Ishikawa (cell line): ENCODE data around the gene LRRC10B.

ENCODE experiments used
- CEBPB ChIP-seq: IDR thresholded peaks from 2 replicates; pipeline ENCODE4 v1.6.1; 2012
- CREB1 ChIP-seq: IDR thresholded peaks from 2 replicates; pipeline ENCODE4 v1.6.1; 2012; ENCODE audit warnings: low read depth
- EGR1 ChIP-seq: IDR thresholded peaks from 2 replicates; pipeline ENCODE4 v1.6.1; 2012
- EP300 ChIP-seq: IDR thresholded peaks from 2 replicates; pipeline ENCODE4 v1.6.1; 2012; ENCODE audit warnings: borderline replicate concordance
- FOXM1 ChIP-seq: IDR thresholded peaks from 2 replicates; pipeline ENCODE4 v1.6.1; 2012; ENCODE audit warnings: low read depth, borderline replicate concordance
- NFIC ChIP-seq: IDR thresholded peaks from 2 replicates; pipeline ENCODE4 v1.6.1; 2012
- RAD21 ChIP-seq: IDR thresholded peaks from 2 replicates; pipeline ENCODE4 v1.6.1; 2012; ENCODE audit warnings: low read depth
- TAF1 ChIP-seq: IDR thresholded peaks from 2 replicates; pipeline ENCODE4 v1.6.1; 2012; ENCODE audit warnings: low read depth, mild to moderate bottlenecking
- TCF12 ChIP-seq: IDR thresholded peaks from 2 replicates; pipeline ENCODE4 v1.6.1; 2012; ENCODE audit warnings: low read depth
- TEAD4 ChIP-seq: IDR thresholded peaks from 2 replicates; pipeline ENCODE4 v1.6.1; 2012
- YY1 ChIP-seq: IDR thresholded peaks from 2 replicates; pipeline ENCODE4 v1.6.1; 2012; ENCODE audit warnings: low read depth
- ZBTB7A ChIP-seq: IDR thresholded peaks from 2 replicates; pipeline ENCODE4 v1.6.1; 2012; ENCODE audit warnings: low read depth
- TF ChIP-seq, protein P1 (sequence below): IDR thresholded peaks from 2 replicates; pipeline ENCODE4 v1.6.1; 2012
- TF ChIP-seq, protein P2 (sequence below): IDR thresholded peaks from 2 replicates; pipeline ENCODE4 v1.6.1; 2012; ENCODE audit warnings: low read depth, mild to moderate bottlenecking
- TF ChIP-seq, protein P3 (sequence below): IDR thresholded peaks from 2 replicates; pipeline ENCODE4 v1.6.1; 2012

The LRRC10B gene

DNA sequence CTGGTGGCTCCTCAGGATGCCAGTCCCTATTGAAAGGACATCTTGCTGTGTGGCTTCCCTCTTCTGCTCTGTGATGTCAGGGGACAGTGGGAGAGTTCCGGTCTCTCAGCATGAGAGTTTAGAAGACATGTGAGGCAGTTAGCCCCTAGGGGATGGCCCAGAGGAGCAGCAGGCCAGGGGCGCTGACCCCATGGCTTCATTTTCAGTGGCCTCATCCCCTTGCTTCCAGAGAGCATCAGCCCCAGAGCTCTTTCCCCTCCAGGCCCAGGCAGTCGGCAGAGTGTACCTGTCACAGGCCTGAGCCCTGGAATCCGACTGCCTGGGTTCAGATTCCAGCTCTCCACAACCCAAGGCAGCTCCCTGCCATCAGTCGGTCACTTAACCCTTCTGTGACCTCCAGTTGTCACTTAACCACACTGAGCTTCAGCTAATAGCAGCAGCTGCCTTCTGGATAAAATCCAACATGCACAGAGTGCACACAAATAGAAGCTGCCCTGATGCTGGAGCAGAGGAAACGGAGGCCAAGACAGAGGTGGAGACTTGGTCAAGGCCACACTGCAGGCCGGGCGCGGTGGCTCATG, 14.1 kb upstream of the LRRC10B start:
- no peak for TF ChIP-seq RAD21
- no peak for TF ChIP-seq NFIC
- no peak for TF ChIP-seq EGR1
- no peak for TF ChIP-seq FOXM1
- no peak for TF ChIP-seq TEAD4
- TF ChIP-seq, protein P1, sequence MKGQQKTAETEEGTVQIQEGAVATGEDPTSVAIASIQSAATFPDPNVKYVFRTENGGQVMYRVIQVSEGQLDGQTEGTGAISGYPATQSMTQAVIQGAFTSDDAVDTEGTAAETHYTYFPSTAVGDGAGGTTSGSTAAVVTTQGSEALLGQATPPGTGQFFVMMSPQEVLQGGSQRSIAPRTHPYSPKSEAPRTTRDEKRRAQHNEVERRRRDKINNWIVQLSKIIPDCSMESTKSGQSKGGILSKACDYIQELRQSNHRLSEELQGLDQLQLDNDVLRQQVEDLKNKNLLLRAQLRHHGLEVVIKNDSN = no peak
- no peak for TF ChIP-seq YY1
- TF ChIP-seq TCF12 = no peak
- TF ChIP-seq, protein P2, sequence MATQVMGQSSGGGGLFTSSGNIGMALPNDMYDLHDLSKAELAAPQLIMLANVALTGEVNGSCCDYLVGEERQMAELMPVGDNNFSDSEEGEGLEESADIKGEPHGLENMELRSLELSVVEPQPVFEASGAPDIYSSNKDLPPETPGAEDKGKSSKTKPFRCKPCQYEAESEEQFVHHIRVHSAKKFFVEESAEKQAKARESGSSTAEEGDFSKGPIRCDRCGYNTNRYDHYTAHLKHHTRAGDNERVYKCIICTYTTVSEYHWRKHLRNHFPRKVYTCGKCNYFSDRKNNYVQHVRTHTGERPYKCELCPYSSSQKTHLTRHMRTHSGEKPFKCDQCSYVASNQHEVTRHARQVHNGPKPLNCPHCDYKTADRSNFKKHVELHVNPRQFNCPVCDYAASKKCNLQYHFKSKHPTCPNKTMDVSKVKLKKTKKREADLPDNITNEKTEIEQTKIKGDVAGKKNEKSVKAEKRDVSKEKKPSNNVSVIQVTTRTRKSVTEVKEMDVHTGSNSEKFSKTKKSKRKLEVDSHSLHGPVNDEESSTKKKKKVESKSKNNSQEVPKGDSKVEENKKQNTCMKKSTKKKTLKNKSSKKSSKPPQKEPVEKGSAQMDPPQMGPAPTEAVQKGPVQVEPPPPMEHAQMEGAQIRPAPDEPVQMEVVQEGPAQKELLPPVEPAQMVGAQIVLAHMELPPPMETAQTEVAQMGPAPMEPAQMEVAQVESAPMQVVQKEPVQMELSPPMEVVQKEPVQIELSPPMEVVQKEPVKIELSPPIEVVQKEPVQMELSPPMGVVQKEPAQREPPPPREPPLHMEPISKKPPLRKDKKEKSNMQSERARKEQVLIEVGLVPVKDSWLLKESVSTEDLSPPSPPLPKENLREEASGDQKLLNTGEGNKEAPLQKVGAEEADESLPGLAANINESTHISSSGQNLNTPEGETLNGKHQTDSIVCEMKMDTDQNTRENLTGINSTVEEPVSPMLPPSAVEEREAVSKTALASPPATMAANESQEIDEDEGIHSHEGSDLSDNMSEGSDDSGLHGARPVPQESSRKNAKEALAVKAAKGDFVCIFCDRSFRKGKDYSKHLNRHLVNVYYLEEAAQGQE = no peak
- no peak for TF ChIP-seq ZBTB7A
- no peak for TF ChIP-seq CEBPB
- TF ChIP-seq, protein P3, sequence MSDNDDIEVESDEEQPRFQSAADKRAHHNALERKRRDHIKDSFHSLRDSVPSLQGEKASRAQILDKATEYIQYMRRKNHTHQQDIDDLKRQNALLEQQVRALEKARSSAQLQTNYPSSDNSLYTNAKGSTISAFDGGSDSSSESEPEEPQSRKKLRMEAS = no peak
- TF ChIP-seq CREB1 = no peak
- TF ChIP-seq TAF1 = no peak
- no peak for TF ChIP-seq EP300

DNA sequence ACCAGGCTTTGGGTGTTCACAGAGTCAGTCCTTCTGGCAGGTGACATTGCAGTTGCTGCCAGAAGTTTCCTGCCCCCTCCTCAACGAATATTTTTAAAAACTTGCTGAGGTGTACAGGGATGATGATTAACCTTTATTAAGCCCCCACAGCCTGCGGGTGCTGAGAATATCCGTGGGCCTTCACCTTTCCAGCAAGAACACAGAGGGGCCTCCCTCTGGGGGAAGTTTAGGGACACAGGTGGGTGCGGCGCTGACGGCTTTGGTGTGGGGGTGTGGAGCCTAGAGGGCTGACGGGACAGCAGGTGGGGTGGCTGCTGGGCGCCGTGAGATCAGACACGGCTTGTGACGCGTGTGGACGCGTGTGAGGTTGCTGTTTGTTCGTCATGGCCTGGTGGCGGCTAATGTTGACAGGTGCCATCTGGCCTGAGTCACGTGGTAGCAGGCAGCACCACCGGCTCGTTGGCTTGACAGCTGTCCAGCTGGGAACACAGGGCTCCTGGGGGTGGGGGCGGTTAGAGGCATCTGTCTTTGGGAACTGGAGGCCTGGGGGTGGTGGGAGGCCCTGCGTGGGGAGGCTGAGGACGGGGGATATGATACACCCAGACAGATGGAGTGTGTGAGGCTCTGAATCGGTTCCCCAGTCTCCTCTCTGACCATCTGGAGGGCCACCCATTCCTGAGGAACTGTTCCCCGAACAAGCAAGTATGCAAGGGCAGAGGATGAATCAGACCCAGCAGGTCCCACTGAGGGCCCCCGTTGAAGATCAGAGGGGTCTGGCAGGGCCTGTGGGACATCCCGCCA, 12.5 kb upstream of the LRRC10B start:
- TF ChIP-seq EP300 (no peak), YY1 (no peak), TEAD4 (no peak)

DNA sequence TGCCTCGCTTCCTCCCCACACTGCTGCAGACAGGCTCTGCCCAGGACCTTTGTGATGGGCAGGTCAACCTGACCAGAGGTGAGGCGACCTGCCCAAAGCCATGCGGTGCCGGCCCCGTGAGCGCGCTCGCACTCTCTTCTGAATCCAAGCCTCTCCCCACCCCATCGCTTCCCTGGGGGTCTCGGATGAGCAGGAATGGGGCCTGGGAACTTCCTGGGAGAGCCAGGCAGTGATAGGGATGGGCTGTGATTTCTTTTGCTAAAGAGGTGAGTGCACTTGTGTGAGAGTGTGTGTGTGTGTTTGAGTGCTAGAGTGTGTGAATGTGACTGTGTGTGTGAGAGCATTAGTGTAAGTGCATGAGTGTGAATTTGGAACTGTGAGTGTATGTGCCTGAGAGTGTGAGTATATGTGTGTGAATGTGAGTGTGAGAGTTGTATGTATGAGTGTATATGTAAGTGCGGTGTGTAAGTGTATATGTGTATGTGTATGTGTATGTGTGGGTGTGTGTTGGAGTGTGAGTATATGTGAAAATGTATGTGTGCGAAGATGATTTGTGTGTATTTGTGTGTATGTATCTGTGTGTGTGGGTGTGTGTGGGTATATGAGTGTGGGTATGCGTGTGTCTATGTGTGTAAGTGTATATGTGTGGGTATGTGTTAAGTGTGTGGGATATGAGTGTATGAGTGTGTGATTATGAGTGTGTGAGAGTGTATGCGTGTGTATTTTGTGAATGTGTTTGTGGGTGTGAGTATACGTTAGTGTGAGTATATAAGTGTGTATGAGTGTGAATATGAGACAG, 11.7 kb upstream of the LRRC10B start:
- TF ChIP-seq, protein P3 = no peak
- TF ChIP-seq FOXM1 (no peak), TAF1 (no peak), ZBTB7A (no peak), EP300 (no peak), NFIC (no peak), EGR1 (no peak), YY1 (no peak), TEAD4 (no peak), TCF12 (no peak), CEBPB (no peak), RAD21 (no peak), CREB1 (no peak)
- TF ChIP-seq, protein P1 = no peak
- TF ChIP-seq, protein P2 = no peak

DNA sequence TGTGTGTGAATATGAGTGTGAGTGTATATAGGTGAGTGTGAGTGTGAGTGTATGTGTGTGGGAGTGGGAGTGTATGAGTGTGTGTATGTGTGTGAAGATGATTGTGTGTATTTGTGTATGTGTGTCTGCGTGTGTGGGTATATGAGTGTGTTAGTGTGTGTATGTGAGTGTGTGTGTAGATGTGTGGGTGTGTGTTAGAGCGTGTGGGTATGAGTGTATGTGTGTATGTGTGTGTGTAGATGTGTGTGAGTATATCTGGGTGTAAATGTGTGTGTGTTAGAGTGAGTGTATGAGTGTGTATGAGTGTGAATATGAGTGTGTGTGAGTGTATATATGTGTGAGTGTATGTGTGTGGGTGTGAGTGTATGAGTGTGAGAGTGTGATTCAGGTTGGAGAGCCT, 11.1 kb upstream of the LRRC10B start:
- TF ChIP-seq CEBPB = no peak

DNA sequence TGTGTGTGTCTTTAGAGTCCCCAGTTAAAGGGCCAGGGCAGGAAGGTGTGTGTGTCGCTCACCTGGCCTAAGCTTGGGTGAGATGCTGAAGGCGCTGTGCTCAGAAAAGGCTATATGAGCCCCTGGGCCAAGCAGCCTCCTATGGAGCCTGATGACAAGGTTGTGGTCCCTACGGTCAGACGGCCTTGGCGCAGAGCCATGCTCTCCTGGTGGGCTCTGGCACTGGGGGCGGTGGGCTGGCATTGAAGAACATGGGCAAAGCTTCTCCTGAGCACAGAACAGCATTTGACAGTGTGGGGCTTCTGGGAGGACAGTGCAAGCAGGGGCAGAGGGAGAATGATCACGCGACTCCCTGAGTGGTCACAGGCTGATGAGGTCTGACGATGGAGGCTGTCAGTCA, 10.7 kb upstream of the LRRC10B start:
- TF ChIP-seq NFIC = no peak
- TF ChIP-seq CREB1 = no peak

DNA sequence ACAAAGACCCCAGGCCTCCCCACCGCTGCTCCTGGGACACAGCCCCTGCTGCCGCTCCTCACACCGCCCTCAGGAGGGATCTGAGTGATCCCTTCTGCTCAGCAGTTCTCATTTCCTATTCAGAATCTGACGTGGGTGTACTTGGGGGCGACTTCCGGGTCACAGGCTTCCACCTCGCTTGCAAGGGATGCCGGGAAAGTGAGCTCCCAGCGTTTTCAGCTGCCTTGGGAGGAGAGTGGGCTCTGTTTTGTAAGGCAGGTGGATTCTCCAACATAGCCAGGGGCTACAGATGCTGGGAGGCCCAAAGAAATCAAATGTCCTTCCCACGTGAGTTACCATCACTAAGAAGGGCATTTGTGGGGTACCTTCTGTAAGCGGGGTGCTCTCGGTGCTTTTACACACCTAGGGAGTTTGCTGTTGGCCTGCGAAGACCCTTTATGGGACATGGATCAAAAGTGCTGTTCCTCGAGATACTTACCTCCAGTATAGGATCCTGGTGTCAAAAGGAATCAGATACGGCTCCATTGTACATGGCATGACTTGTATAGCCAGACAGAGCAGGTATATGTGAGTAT, 9.7 kb upstream of the LRRC10B start:
- TF ChIP-seq, protein P3 = no peak
- TF ChIP-seq EGR1 (no peak), ZBTB7A (no peak), CEBPB (no peak), FOXM1 (no peak), TEAD4 (no peak), NFIC (no peak), RAD21 (no peak), TCF12 (no peak), YY1 (no peak), TAF1 (no peak), EP300 (no peak), CREB1 (no peak)
- TF ChIP-seq, protein P1 = no peak
- TF ChIP-seq, protein P2 = no peak
